Stimulated activated CD4-positive, alpha-beta T cell treated with anti-CD3 and anti-CD28 coated beads, TNF-alpha, amount 100 ng/mL, for 24 hours (primary cell): Measurements from ENCODE around the gene CCNK.

Source experiments
- DNase-seq, 3 experiments: peaks; one replicate each; pipeline ENCODE4 v3.0.0-alpha.2; 2020; ENCODE audit warnings: low read depth in 3 of 3

Gene CCNK

GRCh38 chr14:99480917-99481744, at the start of gene CCNK:
TSS of gene CCNK (plus strand) at chr14:99481409. CDS start at chr14:99492678, 11,269 bp downstream.
- DNase-seq, result peak; percentile 100

GRCh38 chr14:99431986-99432385, 49.2 kb upstream of the CCNK start:
- DNase-seq, result no peak

GRCh38 chr14:99432485-99432884, 48.7 kb upstream of the CCNK start:
- DNase-seq, result no peak

- no peak for DNase-seq
These were observed 45.9 kb upstream of the CCNK start for GRCh38 chr14:99435327-99435726.

- no peak for DNase-seq
These were observed 44.7 kb upstream of the CCNK start for GRCh38 chr14:99436247-99437180.

- no peak for DNase-seq
These were observed 43.5 kb upstream of the CCNK start for GRCh38 chr14:99437706-99438105.

GRCh38 chr14:99440278-99440677, 40.9 kb upstream of the CCNK start:
- DNase-seq, result no peak

- DNase-seq, result no peak
These were observed 39.9 kb upstream of the CCNK start for GRCh38 chr14:99441157-99441870.

- no peak for DNase-seq
These were observed 39.3 kb upstream of the CCNK start for GRCh38 chr14:99441918-99442317.

- no peak for DNase-seq
These were observed 35.3 kb upstream of the CCNK start for GRCh38 chr14:99445931-99446330.

GRCh38 chr14:99447739-99448138, 33.5 kb upstream of the CCNK start:
- DNase-seq, result no peak

- no peak for DNase-seq
These were observed 30.9 kb upstream of the CCNK start for GRCh38 chr14:99450266-99450665.

- no peak for DNase-seq
These were observed 30.0 kb upstream of the CCNK start for GRCh38 chr14:99451234-99451633.

GRCh38 chr14:99452968-99453367, 28.2 kb upstream of the CCNK start:
- no peak for DNase-seq

GRCh38 chr14:99454246-99454645, 27.0 kb upstream of the CCNK start:
- no peak for DNase-seq

GRCh38 chr14:99459481-99460100, 21.6 kb upstream of the CCNK start:
- DNase-seq, result no peak

GRCh38 chr14:99460793-99461192, 20.4 kb upstream of the CCNK start:
- DNase-seq, result no peak

GRCh38 chr14:99461411-99462085, 19.7 kb upstream of the CCNK start:
- DNase-seq, result no peak

GRCh38 chr14:99462210-99462609, 19.0 kb upstream of the CCNK start:
- no peak for DNase-seq

GRCh38 chr14:99463974-99464373, 17.2 kb upstream of the CCNK start:
- DNase-seq, result no peak

- DNase-seq, result no peak
These were observed 15.9 kb upstream of the CCNK start for GRCh38 chr14:99465288-99465687.
